ENCODE measurements around the gene CERCAM. TPM values are rescaled to one million over a fixed set of nuclear protein-coding genes. Genes with fewer than 3 reads are reported as not detected.
"Not testable (repeated sequence)": the region's sequence is repeated elsewhere in the genome, so short reads cannot be mapped to it uniquely, and the experiment has no call there.

The CERCAM gene
- polyA plus RNA-seq, 1 donor from 2014 or later, result 0.34 TPM

GRCh38 chr9:128420060-128420650, 502 bp upstream of the CERCAM start:
- Mint-ChIP-seq H3K9me3 (no peaks in the 10 kb centered on the region), H3K36me3 (no peaks in the 10 kb centered on the region), H3K4me3 (peak overlapping the region; percentile 75 to 93 (median 83)), H3K27me3 (peaks cover 29% of the 10 kb centered on the region), H3K27ac (no peak overlapping the region), H3K4me1 (peaks cover 0 to 3% (median 2%) of the 10 kb centered on the region in 3 donors)

GRCh38 chr9:128421482-128421996, 882 bp downstream of the CERCAM start:
- peaks cover 18% of the 10 kb centered on the region for H3K27me3 Mint-ChIP-seq
- H3K4me1 Mint-ChIP-seq, result peaks cover 0 to 3% (median under 1%) of the 10 kb centered on the region in 3 donors
- H3K36me3 Mint-ChIP-seq, result no peaks in the 10 kb centered on the region
- peak overlapping the region; percentile 72 to 84 (median 76) for H3K4me3 Mint-ChIP-seq
- no peaks in the 10 kb centered on the region for H3K9me3 Mint-ChIP-seq
- H3K27ac Mint-ChIP-seq, result peak overlapping the region in 1 of 3 donors; percentile 14

- H3K4me3 Mint-ChIP-seq, result peak overlapping the region; percentile 2 to 75 (median 50)
- H3K9me3 Mint-ChIP-seq, H3K4me1 Mint-ChIP-seq, H3K36me3 Mint-ChIP-seq: not testable (repeated sequence)
- H3K27me3 Mint-ChIP-seq, result peaks cover 14% of the 10 kb centered on the region
- H3K27ac Mint-ChIP-seq, result peak overlapping the region in 1 of 3 donors; percentile 14
Measured at GRCh38 chr9:128422022-128422782, 1.5 kb downstream of the CERCAM start.

GRCh38 chr9:128422783-128423150, 2.1 kb downstream of the CERCAM start:
- H3K9me3 Mint-ChIP-seq, result no peaks in the 10 kb centered on the region
- no peaks in the 10 kb centered on the region for H3K36me3 Mint-ChIP-seq
- peaks cover 0 to 3% (median 0%) of the 10 kb centered on the region in 3 donors for H3K4me1 Mint-ChIP-seq
- no peak overlapping the region for H3K27ac Mint-ChIP-seq
- H3K4me3 Mint-ChIP-seq, result peak overlapping the region in 2 of 4 donors; percentile 25 to 75
- H3K27me3 Mint-ChIP-seq, result peaks cover 9% of the 10 kb centered on the region

GRCh38 chr9:128423356-128423755, 2.7 kb downstream of the CERCAM start:
- H3K9me3 Mint-ChIP-seq, H3K27ac Mint-ChIP-seq, H3K4me1 Mint-ChIP-seq, H3K36me3 Mint-ChIP-seq, H3K4me3 Mint-ChIP-seq, H3K27me3 Mint-ChIP-seq: not testable (repeated sequence)

GRCh38 chr9:128424268-128424780, 3.7 kb downstream of the CERCAM start:
- Mint-ChIP-seq H3K4me3 (peak overlapping the region in 2 of 4 donors; percentile 20 to 78), H3K27ac (no peak overlapping the region), H3K9me3 (no peaks in the 10 kb centered on the region), H3K36me3 (no peaks in the 10 kb centered on the region), H3K4me1 (no peaks in the 10 kb centered on the region), H3K27me3 (peaks cover 3% of the 10 kb centered on the region)

- H3K27ac Mint-ChIP-seq, result no peak overlapping the region
- H3K4me1 Mint-ChIP-seq, result no peaks in the 10 kb centered on the region
- no peaks in the 10 kb centered on the region for H3K9me3 Mint-ChIP-seq
- no peaks in the 10 kb centered on the region for H3K36me3 Mint-ChIP-seq
- H3K4me3 Mint-ChIP-seq, result no peak overlapping the region
- H3K27me3 Mint-ChIP-seq, result no peaks in the 10 kb centered on the region
Measured at GRCh38 chr9:128428644-128429512, 8.2 kb downstream of the CERCAM start.

GRCh38 chr9:128429513-128430086, 8.9 kb downstream of the CERCAM start:
- Mint-ChIP-seq H3K27ac (no peak overlapping the region), H3K9me3 (no peaks in the 10 kb centered on the region), H3K4me1 (no peaks in the 10 kb centered on the region), H3K27me3 (no peaks in the 10 kb centered on the region), H3K36me3 (no peaks in the 10 kb centered on the region), H3K4me3 (no peak overlapping the region)

- Mint-ChIP-seq H3K4me3 (no peak overlapping the region), H3K9me3 (no peaks in the 10 kb centered on the region), H3K4me1 (no peaks in the 10 kb centered on the region), H3K36me3 (no peaks in the 10 kb centered on the region), H3K27ac (no peak overlapping the region), H3K27me3 (no peaks in the 10 kb centered on the region)
Measured at GRCh38 chr9:128431207-128431606, 10.6 kb downstream of the CERCAM start.

- H3K4me3 Mint-ChIP-seq, result no peak overlapping the region
- H3K36me3 Mint-ChIP-seq, result no peaks in the 10 kb centered on the region
- no peak overlapping the region for H3K27ac Mint-ChIP-seq
- H3K9me3 Mint-ChIP-seq, result no peaks in the 10 kb centered on the region
- H3K27me3 Mint-ChIP-seq, result no peaks in the 10 kb centered on the region
- peaks cover 0 to 4% (median 0%) of the 10 kb centered on the region in 3 donors for H3K4me1 Mint-ChIP-seq
Measured at GRCh38 chr9:128434340-128434739, 13.7 kb downstream of the CERCAM start.

GRCh38 chr9:128435611-128436010, 15.0 kb downstream of the CERCAM start:
- no peaks in the 10 kb centered on the region for H3K27me3 Mint-ChIP-seq
- peaks cover 0 to 4% (median 0%) of the 10 kb centered on the region in 3 donors for H3K4me1 Mint-ChIP-seq
- H3K36me3 Mint-ChIP-seq, result no peaks in the 10 kb centered on the region
- H3K9me3 Mint-ChIP-seq, result no peaks in the 10 kb centered on the region
- no peak overlapping the region for H3K4me3 Mint-ChIP-seq
- no peak overlapping the region for H3K27ac Mint-ChIP-seq

- Mint-ChIP-seq H3K4me1 (peaks cover 0 to 4% (median 0%) of the 10 kb centered on the region in 3 donors), H3K4me3 (no peak overlapping the region), H3K9me3 (no peaks in the 10 kb centered on the region), H3K27me3 (no peaks in the 10 kb centered on the region), H3K36me3 (no peaks in the 10 kb centered on the region), H3K27ac (peak overlapping the region in 1 of 3 donors; percentile 69)
Measured at GRCh38 chr9:128438343-128439109, 17.9 kb downstream of the CERCAM start.

- H3K27ac Mint-ChIP-seq, result no peak overlapping the region
- H3K9me3 Mint-ChIP-seq, result no peaks in the 10 kb centered on the region
- no peaks in the 10 kb centered on the region for H3K27me3 Mint-ChIP-seq
- no peak overlapping the region for H3K4me3 Mint-ChIP-seq
- H3K4me1 Mint-ChIP-seq, result peaks cover 0 to 4% (median 0%) of the 10 kb centered on the region in 3 donors
- H3K36me3 Mint-ChIP-seq, result no peaks in the 10 kb centered on the region
Measured at GRCh38 chr9:128439273-128439672, 18.6 kb downstream of the CERCAM start.

GRCh38 chr9:128442150-128442549, 21.5 kb downstream of the CERCAM start:
- Mint-ChIP-seq H3K4me1 (peaks cover 0 to 4% (median 0%) of the 10 kb centered on the region in 3 donors), H3K27ac (no peak overlapping the region), H3K9me3 (no peaks in the 10 kb centered on the region), H3K27me3 (no peaks in the 10 kb centered on the region), H3K4me3 (no peak overlapping the region), H3K36me3 (no peaks in the 10 kb centered on the region)
